HG03060 (cell line): Measurements from ENCODE around the gene AADACL4.

Source experiments
- ATAC-seq: cut with Tn5 transposase; IDR thresholded peaks from one replicate; pipeline ENCODE4 v1.9.1; 2021; ENCODE audit warnings: low read depth, moderate number of reproducible peaks; ENCODE audit not compliant: unreplicated experiment

The AADACL4 gene

DNA sequence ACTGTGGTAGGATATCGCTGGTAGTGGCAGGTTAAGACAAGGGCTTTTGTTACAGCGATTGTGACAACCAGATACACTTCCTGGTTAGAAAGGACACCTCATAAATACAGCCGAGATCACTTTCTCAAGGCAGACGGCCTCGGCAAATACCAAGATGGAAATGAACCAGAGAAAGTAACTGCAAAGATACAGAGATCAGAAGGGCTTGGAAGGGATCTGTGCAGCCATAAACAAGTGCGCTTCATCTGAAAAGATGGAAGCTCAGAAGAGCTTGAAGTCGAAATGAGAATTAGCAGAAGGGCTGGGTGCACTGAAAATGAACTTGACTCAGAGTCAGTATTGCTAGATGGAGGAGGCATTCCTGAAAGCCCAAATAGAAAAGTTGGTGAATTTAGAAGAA, 32.9 kb upstream of the AADACL4 start:
- ATAC-seq = no peak

DNA sequence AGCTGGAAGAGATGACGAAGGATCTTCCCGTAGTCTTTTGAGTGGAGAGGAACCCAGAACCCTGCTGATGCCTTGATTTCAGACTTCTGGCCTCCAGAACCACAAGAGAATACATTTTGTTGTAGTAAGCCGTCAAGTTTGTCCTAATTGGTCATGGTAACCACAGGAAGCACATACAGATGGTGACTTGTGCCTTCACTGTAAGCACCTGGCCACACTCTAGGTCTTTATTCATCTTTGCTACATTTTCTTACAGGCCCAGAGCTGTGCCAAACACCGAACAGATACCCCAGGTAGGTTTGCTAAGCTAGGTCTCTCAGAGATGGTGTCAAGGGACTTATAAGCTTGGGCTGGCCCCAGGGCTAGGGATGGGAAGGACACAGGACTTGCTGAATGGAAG, 30.7 kb upstream of the AADACL4 start:
- no peak for ATAC-seq

DNA sequence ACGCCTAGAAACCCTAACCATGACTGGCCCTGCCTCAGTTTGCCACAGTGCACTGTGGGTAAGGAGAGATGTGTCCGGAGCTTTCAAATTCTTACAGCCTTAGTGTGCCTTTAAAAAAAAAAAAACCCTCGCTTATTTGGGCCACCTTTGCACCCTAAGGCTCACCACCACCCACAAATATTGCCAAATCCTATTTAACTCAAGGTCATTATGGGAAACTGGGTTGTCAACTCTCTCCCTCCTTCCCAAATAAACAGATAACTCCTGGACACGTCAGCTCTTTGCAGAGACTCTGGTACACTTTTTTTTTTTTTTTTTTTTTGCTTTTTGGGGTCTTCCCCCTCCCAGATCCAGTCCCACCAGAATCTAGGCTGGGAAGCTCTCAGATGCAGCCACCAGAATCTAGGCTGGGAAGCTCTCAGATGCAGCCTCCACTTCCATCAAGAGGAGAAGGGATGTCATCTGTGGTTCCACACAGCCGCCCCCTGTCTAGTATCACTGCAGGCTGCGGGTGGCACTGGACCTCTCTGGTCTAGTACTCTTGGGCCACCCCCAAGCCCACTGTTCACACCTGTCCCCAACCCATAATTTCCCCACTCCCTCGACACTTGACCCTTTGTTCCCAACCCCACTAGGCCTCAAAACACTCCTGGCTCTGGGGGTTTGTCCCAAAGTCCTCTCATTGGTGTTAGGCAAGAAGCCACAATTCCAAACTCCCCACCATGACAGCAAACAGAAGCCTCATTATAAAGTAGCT, 29.3 kb upstream of the AADACL4 start:
- no peak for ATAC-seq

DNA sequence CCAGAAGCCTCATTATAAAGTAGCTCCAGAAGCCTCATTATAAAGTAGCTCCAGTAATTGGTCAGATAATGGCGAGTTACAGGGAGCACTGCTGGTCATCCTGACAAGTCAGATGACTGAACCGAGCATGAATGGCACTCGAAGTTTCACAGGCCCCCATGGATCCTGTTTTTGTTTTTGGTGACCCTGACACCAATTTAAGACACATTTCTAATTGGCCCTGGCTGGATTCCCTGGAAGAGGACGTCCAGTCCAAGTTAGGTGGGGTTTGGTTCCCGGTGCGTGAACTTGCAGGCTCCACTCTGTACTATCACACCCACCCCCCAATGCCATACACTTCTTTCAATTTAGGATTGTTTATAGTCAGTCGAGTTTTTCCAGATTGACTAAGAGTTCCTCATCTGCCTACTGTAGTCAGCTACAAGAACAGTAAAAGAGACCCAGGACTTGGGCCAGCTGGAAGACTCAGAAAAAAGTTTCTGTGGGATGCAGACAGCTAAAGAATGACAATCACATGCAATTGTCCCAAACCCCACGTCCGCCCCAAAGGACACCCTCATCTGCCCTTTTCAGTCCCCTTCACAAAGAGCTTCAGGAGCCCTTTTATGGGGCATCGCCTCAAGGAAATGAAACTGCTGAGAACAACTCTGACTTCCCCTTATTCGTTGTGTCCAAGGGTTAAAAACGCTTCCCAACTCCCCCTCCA, 28.6 kb upstream of the AADACL4 start:
- no peak for ATAC-seq

DNA sequence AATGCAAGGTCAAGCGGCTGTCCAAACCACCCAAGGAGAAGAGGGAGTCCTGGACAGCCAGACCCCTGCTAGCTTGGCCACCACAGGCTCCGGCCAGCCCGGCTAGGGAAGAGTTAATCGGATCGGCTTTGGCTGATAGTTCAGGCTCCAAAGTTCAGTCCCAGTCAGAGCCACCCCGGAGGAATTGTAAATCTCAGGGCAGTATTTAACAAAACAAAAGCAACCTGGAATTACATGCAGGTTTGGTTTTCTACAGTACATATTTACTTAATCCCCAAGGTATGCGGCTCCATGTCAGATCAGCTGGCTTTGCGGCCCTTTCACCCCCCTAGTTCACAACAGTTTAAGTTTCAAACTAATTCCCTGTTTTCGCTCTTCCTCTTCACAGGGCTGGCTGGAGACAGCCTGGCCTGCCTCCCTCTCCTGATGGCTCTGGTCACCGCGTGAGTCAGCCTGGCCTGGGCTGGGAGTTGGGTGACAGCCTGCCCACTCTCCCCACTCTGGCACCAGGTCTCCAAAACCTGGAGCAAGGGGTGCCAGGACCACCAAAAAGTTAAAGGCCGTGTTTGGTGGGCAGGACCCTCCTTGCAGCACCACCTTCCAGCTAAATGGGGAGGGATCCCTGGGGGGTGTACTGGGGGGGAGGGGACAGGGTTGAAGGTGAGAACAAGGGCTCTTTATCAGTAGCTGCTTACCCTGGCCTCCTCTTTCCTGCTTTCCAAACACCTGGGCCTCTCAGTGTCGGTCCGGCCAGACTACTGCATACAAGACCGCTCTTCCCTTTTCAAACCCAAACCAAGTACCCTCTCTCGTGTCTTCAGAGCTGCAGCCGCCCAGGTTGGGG, 27.8 kb upstream of the AADACL4 start:
- no peak for ATAC-seq

DNA sequence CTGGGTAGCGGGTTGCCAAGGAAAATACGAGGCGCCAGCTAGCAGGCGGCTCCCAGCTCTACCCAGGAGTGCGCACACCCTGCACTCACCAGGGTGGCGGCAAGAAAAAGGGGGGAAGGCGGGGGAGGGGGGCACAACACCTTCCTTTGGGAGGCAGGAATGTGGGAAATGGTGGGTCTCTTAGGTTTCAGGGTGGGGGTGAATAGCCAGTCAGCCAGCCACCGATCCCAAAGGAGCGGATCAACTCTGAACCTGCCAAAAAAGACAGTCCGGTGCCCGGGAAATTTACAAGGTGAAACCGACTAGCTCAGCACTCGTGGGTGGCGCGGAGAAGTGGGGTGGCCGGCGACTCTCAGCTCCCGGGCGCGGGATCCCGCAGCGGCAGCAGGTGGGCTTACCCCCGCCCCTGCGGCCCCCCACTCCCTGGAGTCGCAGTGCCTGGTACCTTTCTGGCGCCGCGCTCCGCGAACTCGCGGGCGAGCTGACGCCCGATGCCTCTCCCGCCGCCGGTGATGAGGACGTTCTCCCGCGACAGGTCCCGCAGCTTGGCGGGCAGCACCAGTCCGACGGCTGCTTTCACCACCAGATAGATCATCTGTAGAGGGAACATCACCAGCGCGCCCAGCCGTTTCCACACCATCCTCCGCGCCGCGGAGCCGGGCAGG, 27.0 kb upstream of the AADACL4 start:
- ATAC-seq = no peak

DNA sequence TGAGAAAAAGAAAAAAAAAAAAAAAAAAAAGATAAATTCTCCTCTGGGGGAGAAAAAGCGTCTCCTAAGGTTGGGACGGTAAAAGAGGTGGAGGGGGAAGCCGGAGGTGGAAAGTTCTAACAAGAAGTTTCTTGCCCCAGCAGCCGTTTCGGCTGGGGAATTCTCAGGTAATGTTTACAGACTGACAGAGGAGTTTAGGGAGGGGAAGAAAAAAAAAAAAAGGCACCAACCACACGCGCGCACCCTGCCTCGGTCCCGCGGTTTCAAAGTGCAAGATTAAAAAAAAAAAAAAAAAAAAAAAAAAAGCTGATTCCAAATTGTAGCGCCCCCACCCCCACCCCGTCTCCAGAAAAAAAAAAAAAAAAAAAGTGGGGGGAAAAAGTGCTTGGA, 26.4 kb upstream of the AADACL4 start:
- ATAC-seq = no peak

DNA sequence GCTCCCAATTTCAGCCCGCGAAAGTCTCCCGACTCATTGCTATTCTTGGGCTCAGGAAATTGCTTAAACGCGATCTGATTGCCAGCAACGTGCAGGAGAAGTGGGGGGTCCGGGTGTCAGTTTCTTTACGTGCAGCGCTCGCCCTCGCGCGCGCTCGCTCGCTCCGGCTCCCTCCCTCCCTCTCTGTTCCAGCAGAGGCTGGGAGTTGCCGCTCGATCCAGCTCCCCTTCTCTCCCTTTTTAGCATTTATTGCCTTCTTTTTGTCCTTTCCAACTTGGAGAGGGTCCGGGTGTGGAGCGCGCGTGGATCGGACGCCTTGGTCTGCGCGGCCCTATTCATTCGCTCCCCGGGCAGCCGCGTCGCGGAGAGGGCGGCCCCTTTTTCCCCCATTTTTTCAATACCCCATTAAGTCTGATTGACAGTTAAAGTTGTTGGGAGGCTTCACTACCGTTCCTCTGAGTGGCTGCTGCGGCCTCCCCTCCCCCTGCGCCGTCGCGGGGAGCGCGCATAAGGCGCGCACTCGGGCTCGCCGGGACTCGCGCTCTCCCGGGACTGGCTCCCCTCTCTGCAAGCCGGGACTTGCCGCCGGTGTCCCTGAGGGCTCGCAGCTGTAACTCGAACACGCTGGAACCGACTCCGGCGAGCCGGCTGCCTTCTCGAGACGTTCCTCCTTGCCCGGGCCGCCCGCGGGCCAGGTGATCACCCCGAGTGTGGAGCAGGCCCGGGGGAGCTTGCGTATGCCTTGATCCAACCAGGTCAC, 25.8 kb upstream of the AADACL4 start, which contains the start of gene DHRS3:
TSS of gene DHRS3 (minus strand) at position 310 of the 760 bp plus-strand sequence. CDS start 862 bp downstream, outside the sequence.
- ATAC-seq = no peak

DNA sequence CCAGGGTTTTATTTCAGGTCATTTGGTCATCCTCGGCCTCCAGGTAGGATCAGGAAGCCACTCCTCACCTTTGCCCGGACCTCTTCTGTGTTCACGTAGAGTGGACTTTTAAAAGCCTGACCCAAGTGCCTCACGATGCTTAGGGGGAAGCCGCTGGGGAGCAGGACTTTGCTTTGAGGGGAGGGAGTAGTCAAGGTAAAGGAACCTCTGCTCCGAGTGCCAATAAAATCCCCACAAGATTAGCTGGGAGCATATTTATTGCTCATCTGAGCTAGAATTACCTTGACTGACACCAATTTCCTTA, 25.3 kb upstream of the AADACL4 start:
- no peak for ATAC-seq

DNA sequence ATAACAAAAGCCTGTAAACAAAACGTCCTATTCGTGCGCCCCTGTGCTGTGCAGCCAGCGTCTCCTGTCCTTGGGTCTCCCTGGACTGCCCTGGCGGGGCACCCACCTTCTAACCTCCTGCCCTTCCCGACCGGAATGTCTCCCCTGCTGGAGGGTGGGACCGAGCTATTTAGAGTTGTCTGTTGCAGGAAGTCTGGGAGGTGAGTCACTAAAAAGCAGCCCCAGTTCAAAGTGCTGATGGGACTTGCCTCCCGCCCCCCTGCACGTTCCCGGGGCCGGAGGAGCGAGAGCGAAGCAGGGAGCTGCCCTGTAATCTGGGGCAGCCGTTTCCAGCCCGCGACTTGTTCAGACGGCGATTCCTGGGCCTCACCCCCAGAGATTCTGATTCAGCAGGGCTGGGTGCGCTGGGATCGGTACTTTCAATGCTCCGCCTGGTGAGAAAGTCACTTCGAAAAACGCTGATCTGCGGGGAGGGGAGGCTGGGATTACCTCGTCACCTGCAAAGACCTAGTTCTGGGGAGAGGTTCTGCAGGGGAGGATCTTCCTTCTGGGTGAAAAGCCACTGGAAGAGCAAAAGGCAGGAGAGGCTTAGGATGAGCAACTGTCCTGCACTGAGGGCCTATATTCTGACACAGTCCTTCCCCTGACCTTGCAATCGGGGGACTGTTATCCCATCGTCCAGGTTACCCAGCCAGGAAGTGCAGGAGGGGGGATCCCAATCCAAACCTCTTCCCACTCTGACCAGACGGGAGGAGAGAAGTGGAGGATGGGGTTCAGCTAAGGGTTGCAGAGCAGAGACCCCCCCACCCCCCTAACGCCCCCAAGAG, 24.7 kb upstream of the AADACL4 start:
- no peak for ATAC-seq

DNA sequence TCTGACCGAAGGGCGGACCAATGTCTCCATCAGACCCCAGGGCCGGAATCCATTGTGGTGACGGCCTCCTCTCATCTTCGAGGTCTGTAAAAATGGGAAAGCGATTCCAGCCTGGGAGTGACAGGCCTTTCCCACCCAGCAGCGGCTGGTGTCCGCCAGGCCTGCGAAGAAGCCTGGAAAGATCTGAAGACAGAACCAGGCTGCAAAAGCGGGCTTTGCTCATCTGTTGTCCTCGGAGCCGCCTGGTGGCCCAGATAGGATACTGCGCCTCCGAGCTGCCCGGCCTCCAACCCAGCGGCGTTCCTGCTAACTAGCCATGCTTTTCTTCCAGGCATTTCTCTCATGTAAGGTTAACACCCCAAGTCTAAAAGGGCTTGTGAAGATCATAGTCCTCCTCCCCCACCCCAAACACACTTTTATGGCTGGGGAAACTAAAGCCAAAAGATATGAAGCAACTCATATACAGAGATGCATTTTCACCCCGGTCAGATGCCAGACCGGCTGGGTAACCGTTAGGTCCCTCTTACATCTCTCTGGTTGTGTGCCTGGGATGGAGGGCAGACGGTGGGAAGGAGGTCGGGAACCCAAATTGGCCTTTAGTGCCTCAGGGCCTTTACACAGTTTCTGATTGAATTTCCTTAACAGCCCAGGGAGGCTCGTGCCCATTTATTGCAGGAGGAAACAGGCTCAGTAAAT, 23.9 kb upstream of the AADACL4 start:
- ATAC-seq = no peak

DNA sequence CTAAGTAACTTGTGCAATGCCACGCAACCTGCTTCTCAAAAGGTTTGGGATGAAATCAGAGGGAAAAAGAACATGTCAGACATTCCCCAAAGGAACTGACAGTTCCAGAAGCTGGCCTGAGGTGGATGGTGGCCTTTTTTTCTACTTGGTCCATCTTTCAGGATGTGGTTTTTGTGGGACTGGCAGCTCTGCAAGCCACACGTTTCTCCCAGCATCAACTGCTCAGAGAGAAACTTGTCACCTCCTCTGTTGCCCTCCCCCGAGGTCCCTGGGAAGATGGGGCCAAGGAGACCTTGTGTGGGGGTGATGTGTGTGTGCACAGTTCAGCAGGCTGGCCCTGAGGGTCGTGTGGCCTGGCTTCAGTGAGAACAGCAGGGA, 23.4 kb upstream of the AADACL4 start:
- ATAC-seq = no peak

DNA sequence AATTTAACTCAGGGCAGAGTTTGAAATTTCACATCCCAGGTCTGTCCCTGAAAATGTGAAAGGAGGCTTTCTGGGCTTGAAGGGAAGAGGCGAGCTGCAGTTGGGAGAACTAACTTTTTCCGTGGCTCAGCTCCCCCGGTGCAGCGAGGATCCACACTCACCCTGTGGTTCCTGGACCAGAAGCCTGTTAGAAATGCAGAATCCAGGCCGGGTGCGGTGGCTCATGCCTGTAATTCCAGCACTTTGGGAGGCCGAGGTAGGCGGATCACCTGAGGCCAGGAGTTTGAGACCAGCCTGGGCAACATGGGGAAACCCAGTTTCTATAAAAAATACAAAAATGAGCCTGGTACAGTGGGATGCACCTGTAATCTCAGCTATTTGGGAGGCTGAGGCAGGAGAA, 23.0 kb upstream of the AADACL4 start:
- ATAC-seq = no peak

DNA sequence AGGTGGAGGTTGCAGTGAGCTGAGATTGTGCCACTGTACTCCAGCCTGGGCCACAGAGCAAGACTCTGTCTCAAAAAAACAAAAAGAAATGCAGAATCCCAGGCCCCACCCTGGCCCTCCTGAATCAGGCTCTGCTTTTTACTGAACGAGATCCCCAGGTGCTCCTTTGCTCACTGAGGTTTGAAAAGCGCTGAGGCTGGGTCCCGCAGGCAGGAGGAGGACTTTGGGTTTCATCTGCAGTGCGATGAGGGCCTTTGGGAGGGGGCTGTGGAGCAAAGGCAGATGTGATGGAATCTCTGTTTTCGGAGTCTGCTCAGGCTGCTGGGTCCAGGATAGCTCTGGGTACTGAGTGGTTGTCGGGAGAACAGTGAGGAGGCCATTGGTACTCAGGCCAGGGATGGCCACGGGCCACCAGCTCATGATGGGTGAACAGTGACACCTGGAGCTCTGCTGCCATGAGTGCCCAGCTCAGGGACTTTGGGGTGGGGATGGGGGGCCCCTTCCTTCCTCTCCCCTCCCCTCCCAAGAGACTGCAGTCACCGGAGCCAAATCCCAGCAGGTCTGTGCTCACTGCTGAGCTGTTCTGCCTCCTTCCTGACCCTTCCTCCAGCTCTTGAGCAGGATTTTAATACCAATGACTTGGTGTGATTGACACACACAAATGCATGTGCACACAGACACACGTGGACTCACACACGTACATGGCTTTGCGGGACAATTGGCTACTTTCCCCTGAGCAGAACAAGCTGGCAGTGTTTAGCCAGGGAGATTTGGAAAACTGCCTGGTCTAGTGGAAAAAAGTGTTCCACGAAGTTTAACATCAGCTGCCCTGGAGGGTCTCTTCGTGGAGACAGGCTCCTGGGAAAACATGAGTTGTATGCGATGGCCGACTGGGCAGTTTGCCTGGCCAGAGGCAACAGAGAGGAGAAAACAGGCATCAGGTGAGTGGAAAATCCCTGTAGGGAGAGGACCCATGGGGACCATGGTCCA, 22.2 kb upstream of the AADACL4 start:
- no peak for ATAC-seq

DNA sequence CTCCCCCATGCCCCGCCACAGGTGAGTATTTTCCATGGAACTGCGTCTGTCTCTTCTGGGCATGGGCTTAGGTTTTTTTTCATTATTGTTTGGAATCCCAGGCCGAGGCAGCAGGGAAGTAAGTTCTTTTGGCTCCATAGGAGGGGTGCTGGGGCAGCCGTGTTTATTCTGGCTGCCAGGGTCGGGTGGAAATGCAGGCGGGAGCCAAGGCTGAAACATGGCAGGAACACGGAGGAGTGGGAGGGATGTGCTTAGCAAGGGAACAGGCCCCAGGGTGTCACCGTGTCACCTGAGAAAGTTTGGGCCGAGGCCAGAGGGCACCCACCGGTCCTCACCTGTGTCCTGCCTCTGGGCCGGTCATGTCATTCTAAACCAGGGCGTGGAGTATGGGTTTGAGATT, 21.4 kb upstream of the AADACL4 start:
- no peak for ATAC-seq

DNA sequence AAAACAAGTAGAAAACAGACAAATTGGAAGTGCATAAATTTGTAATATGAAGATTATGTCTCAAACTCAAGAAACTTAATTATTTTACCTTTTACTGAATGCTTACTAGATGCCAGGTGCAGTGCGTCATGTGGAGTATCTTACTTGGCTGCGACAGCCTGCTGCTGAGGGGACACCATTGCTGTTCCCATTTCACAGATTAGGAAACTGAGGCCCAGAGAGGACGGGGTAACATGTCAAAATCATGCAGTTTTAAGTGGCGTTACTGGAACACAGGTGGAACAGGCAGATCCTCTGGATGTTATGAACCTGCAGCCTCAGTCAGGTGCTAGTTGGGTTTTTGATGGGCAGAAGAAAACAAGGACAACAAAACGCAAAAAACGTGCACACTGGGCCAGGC, 18.6 kb upstream of the AADACL4 start:
- ATAC-seq = no peak

DNA sequence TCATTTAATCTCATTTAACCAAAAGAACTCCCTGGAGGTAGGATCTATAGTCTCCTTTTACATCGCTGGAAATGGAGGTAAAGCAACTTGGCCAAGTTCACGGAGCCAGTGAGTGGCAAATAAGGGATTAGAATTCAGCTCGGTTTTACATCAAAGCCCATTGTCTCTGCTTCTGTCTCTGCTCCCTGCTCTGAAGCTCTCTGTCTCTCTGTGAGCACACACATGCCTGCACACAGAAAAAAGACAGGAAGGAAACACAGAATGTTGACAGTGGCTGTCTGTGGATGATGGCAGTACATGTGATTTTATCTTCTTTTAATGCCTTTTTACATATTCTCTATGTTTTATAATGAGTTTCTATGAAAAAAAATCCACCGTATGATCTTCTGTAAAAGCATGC, 17.0 kb upstream of the AADACL4 start:
- no peak for ATAC-seq

DNA sequence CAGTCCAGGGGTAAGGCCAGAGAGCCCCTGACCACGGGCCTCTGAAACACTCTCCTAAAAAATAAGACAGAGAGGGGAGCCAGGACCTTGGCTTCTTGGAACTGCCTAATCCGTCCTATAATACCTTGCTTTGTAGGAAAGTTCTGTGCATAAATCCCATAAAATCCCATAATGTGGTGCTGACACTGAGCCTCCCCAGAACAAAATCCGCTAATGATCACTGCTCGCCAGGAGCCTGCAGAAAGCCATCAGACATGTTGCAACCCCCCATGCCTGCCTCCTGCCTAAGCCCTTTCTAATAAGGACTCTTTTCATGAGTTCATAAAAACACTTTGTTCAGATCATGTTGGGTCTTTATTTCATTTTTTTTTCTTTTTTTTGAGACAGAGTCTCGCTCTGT, 16.6 kb upstream of the AADACL4 start:
- no peak for ATAC-seq
